Transverse colon (tissue), 4 donors: ENCODE results near the gene ATOX1. TPM values are rescaled to one million over a fixed set of nuclear protein-coding genes. Genes with fewer than 3 reads are reported as not detected.

ENCODE experiments used
- DNase-seq: peaks from one replicate; pipeline ENCODE4 v3.0.0-alpha.2; 2019
- H3K27ac ChIP-seq, 4 donors: fragments of 200-600 bp; sonication (generic); 2 replicates each; pipeline ENCODE4 v1.5.1; 2016 to 2018; ENCODE audit warnings: inconsistent platforms in 4 of 4
- H3K27me3 ChIP-seq: fragments of 200-600 bp; sonication (generic); 2 replicates; pipeline ENCODE4 v1.5.1; 2017; ENCODE audit warnings: inconsistent platforms
- H3K36me3 ChIP-seq, 4 donors: fragments of 200-600 bp; sonication (generic); 2 replicates each; pipeline ENCODE4 v1.5.1; 2017 to 2019; ENCODE audit warnings: inconsistent platforms in 4 of 4
- H3K4me1 ChIP-seq, 4 donors: fragments of 200-600 bp; sonication (generic); 2 replicates each; pipeline ENCODE4 v1.5.1; 2017 to 2020; ENCODE audit warnings: inconsistent platforms in 4 of 4
- H3K4me3 ChIP-seq, 4 donors: fragments of 200-600 bp; sonication (generic); 1 replicate in 1 of 4; 2 replicates in 3 of 4; pipeline versions ENCODE4 v1.5.1 to v1.6.1; 2017 to 2019; ENCODE audit warnings: inconsistent platforms in 4 of 4
- H3K9me3 ChIP-seq, 2 donors: fragments of 200-600 bp; sonication (generic); 2 replicates each; pipeline ENCODE4 v1.5.1; 2017 to 2019; ENCODE audit warnings: inconsistent platforms in 2 of 2
- EP300 ChIP-seq: sonication (generic); formaldehyde crosslinking; IDR thresholded peaks from one replicate; pipeline ENCODE4 v1.6.1; 2017; ENCODE audit warnings: antibody characterized with exemption, low read depth
- POLR2A ChIP-seq: fragments of 450-650 bp; IDR thresholded peaks from one replicate; pipeline ENCODE4 v1.6.1; 2016; ENCODE audit warnings: antibody characterized with exemption, mild to moderate bottlenecking, moderate library complexity
- POLR2AphosphoS5 ChIP-seq, 3 donors: sonication (generic); formaldehyde crosslinking; IDR thresholded peaks; one replicate each; pipeline ENCODE4 v1.6.1; 2016; ENCODE audit warnings: antibody characterized with exemption in 3 of 3
- WGBS, 2 donors: methylation state at CpG; one replicate each; pipeline ENCODE4 v1.1.5; 2018; ENCODE audit warnings: low coverage in 1 of 2; 5-methylcytosine and 5-hydroxymethylcytosine counted together
- in situ Hi-C, 4 donors: fragments of 200-750 bp; cut with MboI; loops; one replicate each; pipeline versions ENCODE4 v1.15.0 to v1.15.1; 2017; ENCODE audit warnings: low sequenced_read_pairs in 3 of 4, low pct_ligation_motif_present in 1 of 4, low pct_unique_long_range_greater_than_20kb in 1 of 4
- intact Hi-C: fragments of 100-400 bp; cut with DNase I; formaldehyde crosslinking; loops from one replicate; pipeline ENCODE4 v1.15.1; 2023; ENCODE audit warnings: low total_unique reads
- total RNA-seq, 4 donors: library from RNA; depleted of rRNA; stranded (reverse); fragments of >200 nt; gene quantifications; one replicate each; pipeline ENCODE4 v1.1.0, GENCODE V29; 2016
- TF ChIP-seq, protein P1 (sequence below), 5 experiments: fragments of 200-600 bp in 3 of 5; fragments of 450-650 bp in 2 of 5; sonication (generic) in 3 of 5; IDR thresholded peaks; 1 replicate in 2 of 5; 2 replicates in 3 of 5; pipeline ENCODE4 v1.5.1; 2016 to 2017; ENCODE audit warnings: antibody characterized with exemption in 5 of 5, inconsistent platforms in 3 of 5, mild to moderate bottlenecking in 2 of 5, moderate library complexity in 1 of 5

Gene ATOX1
- total RNA-seq, 4 donors from 2014 or later, result 5.0 to 81.1 (median 31.7) TPM

DNA sequence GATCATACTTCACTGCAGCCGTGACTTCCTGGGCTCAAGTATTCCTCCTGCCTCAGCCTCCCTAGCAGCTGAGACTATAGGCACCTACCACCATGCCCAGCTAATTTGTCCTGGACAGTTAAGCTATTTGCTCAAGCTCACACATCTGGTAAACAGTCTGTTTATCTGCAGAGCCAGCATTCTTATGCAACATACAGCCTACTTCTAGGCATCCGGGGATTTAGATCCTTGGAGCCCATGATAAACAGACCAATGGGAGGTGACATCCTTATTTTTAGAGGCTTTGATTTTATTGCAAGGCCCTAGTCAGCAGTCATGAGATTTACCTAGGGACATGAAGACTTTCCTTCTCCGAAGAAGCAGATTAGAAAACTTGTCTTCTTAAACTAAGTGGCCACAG is 21.0 kb downstream of the ATOX1 start:
- in situ Hi-C loops, result loop anchor here in 3 of 4 donors (5.0 to 25.0 kb wide), 3 partner anchors 80 to 300 kb away; partner anchors contain the start of gene SLC36A1 (in 1 of the 3)

DNA sequence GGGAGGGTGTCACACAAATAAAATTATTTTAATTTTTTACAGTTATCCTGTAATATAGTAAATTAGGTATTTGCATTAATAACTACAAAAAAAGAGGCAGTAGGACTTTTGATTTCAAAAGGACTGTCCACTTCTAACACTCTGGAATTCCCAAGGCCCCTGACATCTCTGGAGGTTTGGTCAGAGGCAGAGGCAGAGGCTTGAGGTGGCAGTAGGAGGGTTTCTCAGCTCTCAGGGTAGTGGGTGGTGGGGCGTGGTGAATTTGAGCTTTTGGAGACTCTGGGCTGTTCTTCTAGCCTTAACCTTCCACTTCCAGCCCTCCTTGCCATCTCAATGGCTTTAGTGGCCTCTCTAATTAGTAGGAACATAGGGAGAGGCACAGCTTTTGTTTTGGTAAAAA is 22.8 kb downstream of the ATOX1 start:
- no peak overlapping the region for H3K4me3 ChIP-seq
- 40 to 95% methylated on average over 1 of the region's 1 CpG for WGBS, 2 donors
- no peak for TF ChIP-seq POLR2AphosphoS5 (IDR thresholded peaks at IDR 0.05)
- TF ChIP-seq, protein P1, sequence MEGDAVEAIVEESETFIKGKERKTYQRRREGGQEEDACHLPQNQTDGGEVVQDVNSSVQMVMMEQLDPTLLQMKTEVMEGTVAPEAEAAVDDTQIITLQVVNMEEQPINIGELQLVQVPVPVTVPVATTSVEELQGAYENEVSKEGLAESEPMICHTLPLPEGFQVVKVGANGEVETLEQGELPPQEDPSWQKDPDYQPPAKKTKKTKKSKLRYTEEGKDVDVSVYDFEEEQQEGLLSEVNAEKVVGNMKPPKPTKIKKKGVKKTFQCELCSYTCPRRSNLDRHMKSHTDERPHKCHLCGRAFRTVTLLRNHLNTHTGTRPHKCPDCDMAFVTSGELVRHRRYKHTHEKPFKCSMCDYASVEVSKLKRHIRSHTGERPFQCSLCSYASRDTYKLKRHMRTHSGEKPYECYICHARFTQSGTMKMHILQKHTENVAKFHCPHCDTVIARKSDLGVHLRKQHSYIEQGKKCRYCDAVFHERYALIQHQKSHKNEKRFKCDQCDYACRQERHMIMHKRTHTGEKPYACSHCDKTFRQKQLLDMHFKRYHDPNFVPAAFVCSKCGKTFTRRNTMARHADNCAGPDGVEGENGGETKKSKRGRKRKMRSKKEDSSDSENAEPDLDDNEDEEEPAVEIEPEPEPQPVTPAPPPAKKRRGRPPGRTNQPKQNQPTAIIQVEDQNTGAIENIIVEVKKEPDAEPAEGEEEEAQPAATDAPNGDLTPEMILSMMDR (IDR thresholded peaks at IDR 0.05), result no peak
- no peak for TF ChIP-seq POLR2A
- no peak for TF ChIP-seq EP300
- intact Hi-C loops (no loop called here), in situ Hi-C loops (loop anchor here in 3 of 4 donors (5.0 to 25.0 kb wide), 3 partner anchors 78 to 298 kb away; partner anchors contain the start of gene SLC36A1 (in 1 of the 3))
- no peak overlapping the region for H3K27ac ChIP-seq
- H3K36me3 ChIP-seq, result no peaks in the 10 kb centered on the region
- H3K27me3 ChIP-seq, result no peaks in the 10 kb centered on the region
- DNase-seq, result no peak
- H3K4me1 ChIP-seq, result peaks cover 0 to 12% (median 7%) of the 10 kb centered on the region in 4 donors
- peaks cover 0 to under 1% of the 10 kb centered on the region in 2 donors for H3K9me3 ChIP-seq

More for the DNA sequence above, 21.0 kb downstream of the ATOX1 start:
- Histone ChIP-seq H3K4me3 (no peak overlapping the region), H3K4me1 (peaks cover 3 to 20% (median 10%) of the 10 kb centered on the region in 4 donors), H3K9me3 (no peaks in the 10 kb centered on the region), H3K27me3 (no peaks in the 10 kb centered on the region), H3K27ac (no peak overlapping the region), H3K36me3 (no peaks in the 10 kb centered on the region)
- TF ChIP-seq, protein P1 (IDR thresholded peaks at IDR 0.05), result no peak
- TF ChIP-seq POLR2AphosphoS5 (IDR thresholded peaks at IDR 0.05) (no peak), POLR2A (no peak), EP300 (no peak)
- intact Hi-C loops, result no loop called here
- 88% methylated on average over 3 of the region's 3 CpGs; no CpG with 5 or more reads in 1 of the 2 donors for WGBS, 2 donors
- no peak for DNase-seq

DNA sequence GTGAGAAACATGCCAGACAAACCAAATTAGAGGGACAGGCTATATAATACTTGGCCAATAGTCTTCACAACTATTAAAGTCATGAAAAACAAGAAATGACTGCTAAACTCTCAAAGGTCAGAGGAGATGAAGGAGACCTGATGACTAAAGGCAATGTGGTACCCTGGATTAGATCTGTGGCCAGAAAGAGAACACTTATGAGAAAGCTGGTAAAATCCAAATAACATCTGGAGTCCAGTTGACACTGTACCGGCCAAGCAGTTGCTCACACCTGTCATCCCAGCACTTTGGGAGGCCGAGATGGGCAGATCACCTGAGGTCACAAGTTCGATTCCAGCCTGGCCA is 24.4 kb downstream of the ATOX1 start:
- Histone ChIP-seq H3K4me1 (no peaks in the 10 kb centered on the region), H3K9me3 (peaks cover 0 to 4% of the 10 kb centered on the region in 2 donors), H3K27me3 (no peaks in the 10 kb centered on the region), H3K4me3 (no peak overlapping the region), H3K36me3 (no peaks in the 10 kb centered on the region), H3K27ac (no peak overlapping the region)
- in situ Hi-C loops, result loop anchor here in 2 of 4 donors (25.0 kb wide), 2 partner anchors 222 to 297 kb away; partner anchors contain the start of gene SLC36A1 (in 1 of the 2)
- TF ChIP-seq POLR2A (no peak), POLR2AphosphoS5 (IDR thresholded peaks at IDR 0.05) (no peak), EP300 (no peak)
- TF ChIP-seq, protein P1 (IDR thresholded peaks at IDR 0.05), result no peak
- 93 to 98% methylated on average over 3 of the region's 3 CpGs for WGBS, 2 donors
- intact Hi-C loops, result no loop called here
- no peak for DNase-seq

DNA sequence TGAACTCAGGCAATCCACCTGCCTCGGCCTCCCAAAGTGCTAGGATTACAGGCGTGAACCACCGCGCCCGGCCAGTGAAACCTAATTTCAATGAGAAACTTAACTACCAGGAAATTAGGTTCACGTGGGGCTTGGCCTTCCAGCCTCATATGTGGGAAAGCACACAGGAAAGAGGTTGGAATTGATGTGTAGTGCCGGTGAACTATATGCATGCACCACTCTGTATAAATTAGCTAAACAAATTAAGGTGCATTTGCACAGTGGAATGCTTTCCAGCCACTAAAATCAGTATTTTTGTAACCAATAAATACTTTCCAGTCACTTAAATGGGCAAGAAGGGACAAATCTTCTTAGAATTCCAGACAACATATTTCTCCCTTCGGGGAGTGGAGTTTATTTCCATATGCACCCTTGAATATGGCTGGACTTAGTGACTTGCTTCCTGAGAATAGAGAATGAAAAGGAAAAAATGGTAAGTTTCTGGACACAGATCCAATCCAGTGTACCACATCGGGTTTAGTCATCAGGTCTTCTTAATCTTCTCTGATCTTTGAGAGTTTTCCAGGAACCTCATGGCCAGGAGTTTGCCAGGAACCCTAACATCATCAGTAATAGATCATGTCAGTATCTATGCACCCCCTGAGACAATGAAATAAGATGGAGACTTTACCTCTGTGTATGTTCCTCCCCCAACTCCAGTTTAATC is 24.9 kb downstream of the ATOX1 start:
- no peaks in the 10 kb centered on the region for H3K4me1 ChIP-seq
- no peak for TF ChIP-seq POLR2A
- TF ChIP-seq POLR2AphosphoS5 (IDR thresholded peaks at IDR 0.05), result no peak
- TF ChIP-seq, protein P1 (IDR thresholded peaks at IDR 0.05), result no peak
- TF ChIP-seq EP300, result no peak
- H3K9me3 ChIP-seq, result peaks cover 0 to 4% of the 10 kb centered on the region in 2 donors
- H3K27me3 ChIP-seq, result no peaks in the 10 kb centered on the region
- in situ Hi-C loops, result loop anchor here in 2 of 4 donors (25.0 kb wide), 2 partner anchors 221 to 296 kb away; partner anchors contain the start of gene SLC36A1 (in 1 of the 2)
- no peak overlapping the region for H3K27ac ChIP-seq
- WGBS, 2 donors, result 93 to 94% methylated on average over 6 to 9 of the region's 9 CpGs
- DNase-seq, result no peak
- intact Hi-C loops, result no loop called here
- H3K4me3 ChIP-seq, result no peak overlapping the region
- no peaks in the 10 kb centered on the region for H3K36me3 ChIP-seq
